Measurements from ENCODE around the gene DHX8. TPM values are rescaled to one million over a fixed set of nuclear protein-coding genes. Genes with fewer than 3 reads are reported as not detected.

The DHX8 gene
- polyA plus RNA-seq, 1 experiment, result 42.7 TPM

GRCh38 chr17:43572368-43572980 is 88.7 kb downstream of the DHX8 start:
- peaks cover 1% of the 10 kb centered on the region; the same call in 1 of the 2 replicates for H3K27me3 ChIP-seq (ENCODE audit: control insufficient read depth, insufficient read depth, low read length)
- POLR2A ChIA-PET, result no interaction called here
- H3K4me3 ChIP-seq (ENCODE audit: low read depth, low read length), result no peak overlapping the region
- H3K36me3 ChIP-seq (ENCODE audit: control insufficient read depth, insufficient read depth, low read length), result no peaks in the 10 kb centered on the region
- DNase-seq (ENCODE audit: low read depth), result no peak
- CTCF ChIA-PET, result interaction anchor here (1.5 to 4.6 kb wide), 2 partner anchors 42 to 52 kb away, joined by 3 to 16 read pairs; no protein-coding TSS in a partner anchor
- TF ChIP-seq CTCF (IDR thresholded peaks at IDR 0.05; ENCODE audit: insufficient read depth, low read depth, low read length), result no peak

GRCh38 chr17:43573579-43574321 is 90.0 kb downstream of the DHX8 start:
- no peak for DNase-seq (ENCODE audit: low read depth)
- Histone ChIP-seq H3K4me3 (ENCODE audit: low read depth, low read length) (no peak overlapping the region), H3K27me3 (ENCODE audit: control insufficient read depth, insufficient read depth, low read length) (peaks cover 1% of the 10 kb centered on the region; the same call in 1 of the 2 replicates), H3K36me3 (ENCODE audit: control insufficient read depth, insufficient read depth, low read length) (no peaks in the 10 kb centered on the region)
- ChIA-PET POLR2A (no interaction called here), CTCF (interaction anchor here (0.6 to 7.2 kb wide), 9 partner anchors 11 to 190 kb away, joined by 3 to 68 read pairs (median 3); no protein-coding TSS in a partner anchor)
- no peak for TF ChIP-seq CTCF (IDR thresholded peaks at IDR 0.05; ENCODE audit: insufficient read depth, low read depth, low read length)

GRCh38 chr17:43574348-43574747 is 90.6 kb downstream of the DHX8 start:
- POLR2A ChIA-PET, result no interaction called here
- CTCF ChIA-PET, result interaction anchor here (1.0 to 7.2 kb wide), 10 partner anchors 11 to 189 kb away, joined by 3 to 68 read pairs (median 12); no protein-coding TSS in a partner anchor
- Histone ChIP-seq H3K4me3 (ENCODE audit: low read depth, low read length) (no peak overlapping the region), H3K36me3 (ENCODE audit: control insufficient read depth, insufficient read depth, low read length) (no peaks in the 10 kb centered on the region), H3K27me3 (ENCODE audit: control insufficient read depth, insufficient read depth, low read length) (peaks cover 1% of the 10 kb centered on the region; the same call in 1 of the 2 replicates)
- no peak for TF ChIP-seq CTCF (IDR thresholded peaks at IDR 0.05; ENCODE audit: insufficient read depth, low read depth, low read length)
- DNase-seq (ENCODE audit: low read depth), result no peak

GRCh38 chr17:43574896-43575525 is 91.2 kb downstream of the DHX8 start:
- CTCF ChIA-PET, result interaction anchor here (0.9 to 7.2 kb wide), 8 partner anchors 10 to 188 kb away, joined by 3 to 68 read pairs (median 21); partner anchors contain the start of gene DHX8
- no peaks in the 10 kb centered on the region for H3K36me3 ChIP-seq (ENCODE audit: control insufficient read depth, insufficient read depth, low read length)
- DNase-seq (ENCODE audit: low read depth), result no peak
- POLR2A ChIA-PET, result no interaction called here
- no peak for TF ChIP-seq CTCF (IDR thresholded peaks at IDR 0.05; ENCODE audit: insufficient read depth, low read depth, low read length)
- peaks cover 1% of the 10 kb centered on the region; the same call in 1 of the 2 replicates for H3K27me3 ChIP-seq (ENCODE audit: control insufficient read depth, insufficient read depth, low read length)
- no peak overlapping the region for H3K4me3 ChIP-seq (ENCODE audit: low read depth, low read length)

Small RNA genes lying within 50 kb of the gene (small RNA-seq; reads per million reads assigned to genes)
- not detected for gene RNU6-406P (ENCODE audit: insufficient read length, low read depth, low replicate concordance)
- gene RNU6-971P (ENCODE audit: insufficient read length, low read depth, low replicate concordance), result not detected

Other genes starting within 250 kb of the DHX8 start
- not detected in 2 replicates for gene RNU2-1, start 250.0 kb upstream of the DHX8 start, polyA plus RNA-seq (2011; rRNA removed)
- 29.1 and 33.8 TPM in 2 replicates for gene ARL4D, start 85.0 kb upstream of the DHX8 start, polyA plus RNA-seq (2011; rRNA removed)
- 4.2 and 6.6 TPM in 2 replicates for gene ETV4, start 62.4 kb downstream of the DHX8 start, polyA plus RNA-seq (2011; rRNA removed)
- not detected in 2 replicates for gene MEOX1, start 177.9 kb downstream of the DHX8 start, polyA plus RNA-seq (2011; rRNA removed)